ENCODE data around the gene SERPINI1. TPM values are rescaled to one million over a fixed set of nuclear protein-coding genes. Genes with fewer than 3 reads are reported as not detected.

Gene SERPINI1
- total and polyA plus RNA-seq, 2 of the 8 experiments (the other 6 are each of a cell fraction or from before 2014, with no cell fraction given), result 5.3 to 9.9 TPM

- Histone ChIP-seq H2AK5ac (ENCODE audit: low read depth, low read length) (no peak overlapping the region), H4K20me1 (replicated peaks in 1 of 2; ENCODE audit: control insufficient read depth in 1 of 2, insufficient read depth in 2 of 2, low read length in 2 of 2) (no peaks in the 10 kb centered on the region), H2BK20ac (ENCODE audit: low read length) (no peak overlapping the region), H3K4me2 (ENCODE audit: insufficient read depth in 1 of 2, low read depth in 2 of 2, low read length in 2 of 2) (no peak overlapping the region), H4K8ac (ENCODE audit: extremely low read depth, insufficient read depth, low read length) (no peak overlapping the region), H3K9me3 (ENCODE audit: insufficient read depth in 2 of 2, low read depth in 1 of 2, low read length in 1 of 2) (no peaks in the 10 kb centered on the region), H3K27ac (ENCODE audit: low read depth, low read length) (no peak overlapping the region), H2AFZ (ENCODE audit: low read length) (no peak overlapping the region), H3K23ac (ENCODE audit: insufficient read length) (no peak overlapping the region), H3K4me1 (replicated peaks in 1 of 4; ENCODE audit: control insufficient read depth in 3 of 4, insufficient read depth in 4 of 4, low read length in 3 of 4) (no peaks in the 10 kb centered on the region), H3K9ac (replicated peaks in 1 of 4; ENCODE audit: extremely low read depth in 1 of 4, low read depth in 3 of 4, low read length in 3 of 4) (no peak overlapping the region), H3K23me2 (ENCODE audit: low read depth, low read length) (peaks cover 1% of the 10 kb centered on the region; the same call in 1 of the 2 replicates), H3K79me1 (ENCODE audit: low read depth, low read length) (no peaks in the 10 kb centered on the region), H3K56ac (replicated peaks; ENCODE audit: insufficient read length, low read depth, low read length) (no peak overlapping the region), H2BK120ac (replicated peaks; ENCODE audit: low read depth, low read length) (no peak overlapping the region), H3K79me2 (ENCODE audit: control insufficient read depth in 1 of 2, insufficient read depth in 2 of 2, low read length in 2 of 2) (no peaks in the 10 kb centered on the region), H3K27me3 (replicated peaks in 1 of 4; ENCODE audit: control insufficient read depth in 3 of 4, extremely low read depth in 1 of 4, insufficient read depth in 3 of 4, low read length in 3 of 4) (no peaks in the 10 kb centered on the region), H2BK12ac (ENCODE audit: low read depth, low read length) (no peak overlapping the region), H3K4ac (replicated peaks; ENCODE audit: insufficient read length, low read depth, low read length) (no peak overlapping the region), H3K36me3 (ENCODE audit: control insufficient read depth in 2 of 4, insufficient read depth in 4 of 4, low read length in 3 of 4) (no peaks in the 10 kb centered on the region), H2BK5ac (ENCODE audit: low read depth, low read length) (no peak overlapping the region), H3K4me3 (ENCODE audit: extremely low read depth in 1 of 4, insufficient read depth in 2 of 4, low read depth in 3 of 4, low read length in 4 of 4) (no peak overlapping the region), H2BK15ac (ENCODE audit: low read length) (no peak overlapping the region), H3K18ac (ENCODE audit: extremely low read depth, low read length) (no peak overlapping the region), H3K14ac (ENCODE audit: insufficient read length) (no peak overlapping the region), H4K91ac (replicated peaks; ENCODE audit: insufficient read length, low read length) (no peak overlapping the region), H4K5ac (ENCODE audit: insufficient read length, low read depth, low read length) (no peak overlapping the region)
- FAIRE-seq (no peak), DNase-seq (ENCODE audit: low read depth in 1 of 2, low spot score in 2 of 2) (no peak)
- ChIA-PET CTCF (ENCODE audit: partially characterized antibody) (interaction anchor here (0.8 to 3.8 kb wide), 4 partner anchors 7 to 494 kb away, joined by 3 to 19 read pairs (median 4); no protein-coding TSS in a partner anchor), POLR2A (ENCODE audit: partially characterized antibody) (no interaction called here)
- TF ChIP-seq KDM1A (IDR thresholded peaks at IDR 0.05; ENCODE audit: borderline replicate concordance, low read length) (no peak), EGR1 (IDR thresholded peaks at IDR 0.05; ENCODE audit: borderline replicate concordance, low read depth, low read length) (0 out of 2 replicates have a peak, but pooled peaks have one; percentile 23)
These were observed 139.3 kb downstream of the SERPINI1 start for GRCh38 chr3:167874671-167875372.

Small RNA genes within 50 kb of the gene (small RNA-seq; reads per million reads assigned to genes)
- not detected for gene HMGN1P8 (ENCODE audit: insufficient read depth)

Other genes with a start within 250 kb of the SERPINI1 start
- 1.7 and 3.2 TPM in 2 replicates for gene WDR49, start 81.8 kb upstream of the SERPINI1 start, total RNA-seq (2021; fragmentation: NEBNext Ultra II Directional; extraction: Animal tissue kit (Norgen Biotek cat#: 25700))
- gene WDR49, start 81.8 kb upstream of the SERPINI1 start, polyA plus RNA-seq (2011; rRNA removed), result 0.25 and 0.50 TPM in 2 replicates
- 71.8 and 76.6 TPM in 2 replicates for gene PDCD10, start 829 bp upstream of the SERPINI1 start, total RNA-seq (2021; fragmentation: NEBNext Ultra II Directional; extraction: Animal tissue kit (Norgen Biotek cat#: 25700))
- gene PDCD10, start 829 bp upstream of the SERPINI1 start, polyA plus RNA-seq (2011; rRNA removed), result 16.4 and 52.0 TPM in 2 replicates

Data from H1 (cell line).